ENCODE data around the gene CGAS.
A peak's percentile ranks its signal among the peaks of the same experiment; 100 is the strongest.

The CGAS gene

GRCh38 chr6:73452107-73452461 is at the start of gene CGAS:
Gene CGAS (minus strand): TSS chr6:73452297. CDS start chr6:73452181, 116 bp downstream.
- peak within 1 kb of the TSS; percentile 77 to 79 for H3K4me3 ChIP-seq (ENCODE audit: low read length in 2 of 2)
- H3K27me3 ChIP-seq (ENCODE audit: control insufficient read depth in 1 of 2, insufficient read depth in 2 of 2, low read length in 2 of 2), result peaks cover 0 to 8% of the 10 kb centered on the region in 2 donors
- H3K9ac ChIP-seq (ENCODE audit: low read length in 2 of 2), result peak within 1 kb of the TSS; percentile 64 to 69
- H3K4me1 ChIP-seq (ENCODE audit: control insufficient read depth, insufficient read depth, low read length), result peaks cover 11% of the 10 kb centered on the region
- H3K9me3 ChIP-seq (ENCODE audit: control insufficient read depth in 2 of 2, low read length in 2 of 2), result no peaks in the 10 kb centered on the region
- H3K36me3 ChIP-seq (ENCODE audit: control insufficient read depth in 2 of 2, insufficient read depth in 2 of 2, low read length in 2 of 2), result no peaks in the 10 kb centered on the region
- peak within 1 kb of the TSS; percentile 24 for H3K27ac ChIP-seq (ENCODE audit: low read length)

DNA sequence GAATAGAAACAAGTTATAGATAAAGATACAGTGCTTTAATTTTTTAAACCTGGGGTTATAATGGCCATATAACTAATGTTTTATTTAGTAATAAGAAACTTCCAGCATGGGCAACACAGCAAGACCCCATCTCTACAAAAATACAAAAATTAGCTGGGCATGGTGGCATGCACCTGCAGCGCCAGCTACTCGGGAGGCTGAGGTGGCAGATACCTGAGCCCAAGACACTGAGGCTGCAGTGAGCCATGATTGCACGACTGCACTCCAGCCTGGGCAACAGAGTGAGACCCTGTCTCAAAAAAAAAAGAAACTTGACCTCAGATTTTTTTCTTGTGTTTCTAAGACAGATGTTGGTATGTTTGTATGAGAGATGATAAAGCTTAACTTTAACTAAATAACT is 45.8 kb upstream of the CGAS start:
- Histone ChIP-seq H3K4me1 (ENCODE audit: control insufficient read depth, insufficient read depth, low read length) (no peaks in the 10 kb centered on the region), H3K36me3 (ENCODE audit: control insufficient read depth in 2 of 2, insufficient read depth in 2 of 2, low read length in 2 of 2) (peaks cover 24 to 28% of the 10 kb centered on the region in 2 donors), H3K4me3 (ENCODE audit: low read length in 2 of 2) (no peak overlapping the region), H3K9ac (ENCODE audit: low read length in 2 of 2) (no peak overlapping the region), H3K9me3 (ENCODE audit: control insufficient read depth in 2 of 2, low read length in 2 of 2) (no peaks in the 10 kb centered on the region), H3K27ac (ENCODE audit: low read length) (no peak overlapping the region), H3K27me3 (ENCODE audit: control insufficient read depth in 1 of 2, insufficient read depth in 2 of 2, low read length in 2 of 2) (no peaks in the 10 kb centered on the region)

DNA sequence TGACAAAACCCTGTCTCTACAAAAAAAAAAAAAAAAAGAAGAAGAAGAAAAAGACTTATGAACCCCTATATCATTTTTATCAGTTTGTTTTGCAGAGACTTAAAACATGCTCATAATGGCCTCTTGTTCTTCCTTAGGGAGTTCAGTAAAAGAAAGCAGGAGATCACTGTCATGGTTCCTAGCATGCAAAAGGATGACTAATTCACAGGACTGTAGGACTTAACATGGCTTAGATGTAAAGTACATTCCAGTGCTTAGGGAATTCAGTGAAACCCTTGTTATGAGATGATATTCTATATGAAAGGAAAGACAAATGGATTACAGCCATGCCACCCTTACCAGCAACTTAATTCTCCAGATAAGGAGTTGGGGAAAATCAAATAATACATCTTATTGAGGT is 39.3 kb upstream of the CGAS start:
- no peaks in the 10 kb centered on the region for H3K27me3 ChIP-seq (ENCODE audit: control insufficient read depth in 1 of 2, insufficient read depth in 2 of 2, low read length in 2 of 2)
- H3K4me1 ChIP-seq (ENCODE audit: control insufficient read depth, insufficient read depth, low read length), result no peaks in the 10 kb centered on the region
- H3K9me3 ChIP-seq (ENCODE audit: control insufficient read depth in 2 of 2, low read length in 2 of 2), result no peaks in the 10 kb centered on the region
- no peak overlapping the region for H3K27ac ChIP-seq (ENCODE audit: low read length)
- H3K4me3 ChIP-seq (ENCODE audit: low read length in 2 of 2), result no peak overlapping the region
- H3K9ac ChIP-seq (ENCODE audit: low read length in 2 of 2), result no peak overlapping the region
- peaks cover 30 to 32% of the 10 kb centered on the region in 2 donors for H3K36me3 ChIP-seq (ENCODE audit: control insufficient read depth in 2 of 2, insufficient read depth in 2 of 2, low read length in 2 of 2)

DNA sequence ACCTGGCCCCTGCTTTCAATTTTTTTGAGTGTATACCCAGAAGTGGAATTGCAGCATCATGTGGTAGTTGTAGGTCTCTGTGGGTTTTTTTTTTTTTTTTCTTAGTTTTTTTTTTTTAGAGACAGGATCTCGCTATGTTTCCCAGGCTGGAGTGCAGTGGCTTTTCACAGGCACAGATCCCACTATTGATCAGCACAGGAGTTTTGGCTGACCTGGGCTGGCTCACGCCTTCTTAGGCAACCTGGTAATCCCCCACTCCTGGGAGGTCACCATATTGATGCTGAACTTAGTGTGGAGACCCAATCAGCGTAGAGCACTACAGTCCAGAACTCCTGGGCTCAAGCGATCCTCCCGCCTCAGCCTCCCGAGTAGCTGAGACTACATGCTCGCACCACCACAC is 35.4 kb upstream of the CGAS start:
- Histone ChIP-seq H3K36me3 (ENCODE audit: control insufficient read depth in 2 of 2, insufficient read depth in 2 of 2, low read length in 2 of 2) (peaks cover 41 to 48% of the 10 kb centered on the region in 2 donors), H3K4me1 (ENCODE audit: control insufficient read depth, insufficient read depth, low read length) (no peaks in the 10 kb centered on the region), H3K9me3 (ENCODE audit: control insufficient read depth in 2 of 2, low read length in 2 of 2) (no peaks in the 10 kb centered on the region), H3K9ac (ENCODE audit: low read length in 2 of 2) (no peak overlapping the region), H3K27me3 (ENCODE audit: control insufficient read depth in 1 of 2, insufficient read depth in 2 of 2, low read length in 2 of 2) (no peaks in the 10 kb centered on the region), H3K4me3 (ENCODE audit: low read length in 2 of 2) (no peak overlapping the region), H3K27ac (ENCODE audit: low read length) (no peak overlapping the region)

DNA sequence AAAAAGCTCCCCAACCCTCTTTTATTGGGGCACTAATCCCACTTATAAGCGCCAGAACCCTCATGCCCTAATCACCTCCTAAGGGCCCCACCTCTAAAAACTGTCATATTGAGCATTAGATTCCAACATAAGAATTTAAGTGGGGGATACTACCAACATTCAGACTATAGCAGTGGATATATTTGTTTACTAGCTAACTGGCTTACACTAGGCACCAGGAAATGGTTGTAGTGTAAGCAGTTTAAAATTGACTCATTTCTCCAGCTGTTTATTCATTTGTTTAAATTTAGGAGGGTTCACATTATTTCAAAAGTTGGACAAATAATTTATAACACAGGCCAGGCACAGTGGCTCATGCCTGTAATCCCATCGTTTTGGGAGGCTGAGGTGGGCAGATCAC is 32.3 kb upstream of the CGAS start:
- no peak overlapping the region for H3K27ac ChIP-seq (ENCODE audit: low read length)
- no peaks in the 10 kb centered on the region for H3K27me3 ChIP-seq (ENCODE audit: control insufficient read depth in 1 of 2, insufficient read depth in 2 of 2, low read length in 2 of 2)
- H3K9ac ChIP-seq (ENCODE audit: low read length in 2 of 2), result no peak overlapping the region
- H3K4me3 ChIP-seq (ENCODE audit: low read length in 2 of 2), result no peak overlapping the region
- H3K4me1 ChIP-seq (ENCODE audit: control insufficient read depth, insufficient read depth, low read length), result no peaks in the 10 kb centered on the region
- no peaks in the 10 kb centered on the region for H3K9me3 ChIP-seq (ENCODE audit: control insufficient read depth in 2 of 2, low read length in 2 of 2)
- peaks cover 50 to 57% of the 10 kb centered on the region in 2 donors for H3K36me3 ChIP-seq (ENCODE audit: control insufficient read depth in 2 of 2, insufficient read depth in 2 of 2, low read length in 2 of 2)

GRCh38 chr6:73481969-73482368 is 29.9 kb upstream of the CGAS start:
- H3K36me3 ChIP-seq (ENCODE audit: control insufficient read depth in 2 of 2, insufficient read depth in 2 of 2, low read length in 2 of 2), result peaks cover 45 to 47% of the 10 kb centered on the region in 2 donors
- H3K4me3 ChIP-seq (ENCODE audit: low read length in 2 of 2), result no peak overlapping the region
- H3K9ac ChIP-seq (ENCODE audit: low read length in 2 of 2), result no peak overlapping the region
- H3K4me1 ChIP-seq (ENCODE audit: control insufficient read depth, insufficient read depth, low read length), result no peaks in the 10 kb centered on the region
- no peak overlapping the region for H3K27ac ChIP-seq (ENCODE audit: low read length)
- H3K27me3 ChIP-seq (ENCODE audit: control insufficient read depth in 1 of 2, insufficient read depth in 2 of 2, low read length in 2 of 2), result no peaks in the 10 kb centered on the region
- no peaks in the 10 kb centered on the region for H3K9me3 ChIP-seq (ENCODE audit: control insufficient read depth in 2 of 2, low read length in 2 of 2)

GRCh38 chr6:73477407-73477806 is 25.3 kb upstream of the CGAS start:
- peaks cover 36 to 50% of the 10 kb centered on the region in 2 donors for H3K36me3 ChIP-seq (ENCODE audit: control insufficient read depth in 2 of 2, insufficient read depth in 2 of 2, low read length in 2 of 2)
- no peaks in the 10 kb centered on the region for H3K9me3 ChIP-seq (ENCODE audit: control insufficient read depth in 2 of 2, low read length in 2 of 2)
- H3K4me1 ChIP-seq (ENCODE audit: control insufficient read depth, insufficient read depth, low read length), result no peaks in the 10 kb centered on the region

DNA sequence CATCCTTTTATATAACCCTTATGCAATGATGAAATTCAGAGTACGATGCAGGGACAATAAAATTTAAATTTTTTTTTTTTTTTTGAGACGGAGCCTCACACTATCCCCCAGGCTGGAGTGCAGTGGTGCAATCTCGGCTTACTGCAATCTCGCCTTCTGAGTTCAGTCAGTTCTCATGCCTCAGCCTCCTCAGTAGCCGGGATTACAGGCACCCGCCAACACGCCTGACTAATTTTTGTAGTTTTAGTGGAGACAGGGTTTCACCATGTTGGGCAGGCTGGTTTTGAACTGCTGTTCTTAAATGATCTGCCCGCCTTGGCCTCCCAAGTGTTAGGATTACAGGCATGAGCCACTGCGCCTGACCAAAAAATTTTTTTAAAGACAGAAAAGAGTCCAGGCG is 24.6 kb upstream of the CGAS start:
- Histone ChIP-seq H3K4me3 (ENCODE audit: low read length in 2 of 2) (no peak overlapping the region), H3K36me3 (ENCODE audit: control insufficient read depth in 2 of 2, insufficient read depth in 2 of 2, low read length in 2 of 2) (peaks cover 32 to 45% of the 10 kb centered on the region in 2 donors), H3K9me3 (ENCODE audit: control insufficient read depth in 2 of 2, low read length in 2 of 2) (no peaks in the 10 kb centered on the region), H3K27ac (ENCODE audit: low read length) (no peak overlapping the region), H3K4me1 (ENCODE audit: control insufficient read depth, insufficient read depth, low read length) (no peaks in the 10 kb centered on the region), H3K27me3 (ENCODE audit: control insufficient read depth in 1 of 2, insufficient read depth in 2 of 2, low read length in 2 of 2) (no peaks in the 10 kb centered on the region), H3K9ac (ENCODE audit: low read length in 2 of 2) (no peak overlapping the region)

More at GRCh38 chr6:73477407-73477806, 25.3 kb upstream of the CGAS start:
- Histone ChIP-seq H3K27me3 (ENCODE audit: control insufficient read depth in 1 of 2, insufficient read depth in 2 of 2, low read length in 2 of 2) (no peaks in the 10 kb centered on the region), H3K9ac (ENCODE audit: low read length in 2 of 2) (no peak overlapping the region), H3K4me3 (ENCODE audit: low read length in 2 of 2) (no peak overlapping the region), H3K27ac (ENCODE audit: low read length) (no peak overlapping the region)

GRCh38 chr6:73471686-73472290 is 19.7 kb upstream of the CGAS start:
- peaks cover 28 to 37% of the 10 kb centered on the region in 2 donors for H3K36me3 ChIP-seq (ENCODE audit: control insufficient read depth in 2 of 2, insufficient read depth in 2 of 2, low read length in 2 of 2)
- H3K4me3 ChIP-seq (ENCODE audit: low read length in 2 of 2), result no peak overlapping the region
- H3K9ac ChIP-seq (ENCODE audit: low read length in 2 of 2), result no peak overlapping the region
- no peak overlapping the region for H3K27ac ChIP-seq (ENCODE audit: low read length)
- H3K4me1 ChIP-seq (ENCODE audit: control insufficient read depth, insufficient read depth, low read length), result no peaks in the 10 kb centered on the region
- no peaks in the 10 kb centered on the region for H3K9me3 ChIP-seq (ENCODE audit: control insufficient read depth in 2 of 2, low read length in 2 of 2)
- H3K27me3 ChIP-seq (ENCODE audit: control insufficient read depth in 1 of 2, insufficient read depth in 2 of 2, low read length in 2 of 2), result no peaks in the 10 kb centered on the region

DNA sequence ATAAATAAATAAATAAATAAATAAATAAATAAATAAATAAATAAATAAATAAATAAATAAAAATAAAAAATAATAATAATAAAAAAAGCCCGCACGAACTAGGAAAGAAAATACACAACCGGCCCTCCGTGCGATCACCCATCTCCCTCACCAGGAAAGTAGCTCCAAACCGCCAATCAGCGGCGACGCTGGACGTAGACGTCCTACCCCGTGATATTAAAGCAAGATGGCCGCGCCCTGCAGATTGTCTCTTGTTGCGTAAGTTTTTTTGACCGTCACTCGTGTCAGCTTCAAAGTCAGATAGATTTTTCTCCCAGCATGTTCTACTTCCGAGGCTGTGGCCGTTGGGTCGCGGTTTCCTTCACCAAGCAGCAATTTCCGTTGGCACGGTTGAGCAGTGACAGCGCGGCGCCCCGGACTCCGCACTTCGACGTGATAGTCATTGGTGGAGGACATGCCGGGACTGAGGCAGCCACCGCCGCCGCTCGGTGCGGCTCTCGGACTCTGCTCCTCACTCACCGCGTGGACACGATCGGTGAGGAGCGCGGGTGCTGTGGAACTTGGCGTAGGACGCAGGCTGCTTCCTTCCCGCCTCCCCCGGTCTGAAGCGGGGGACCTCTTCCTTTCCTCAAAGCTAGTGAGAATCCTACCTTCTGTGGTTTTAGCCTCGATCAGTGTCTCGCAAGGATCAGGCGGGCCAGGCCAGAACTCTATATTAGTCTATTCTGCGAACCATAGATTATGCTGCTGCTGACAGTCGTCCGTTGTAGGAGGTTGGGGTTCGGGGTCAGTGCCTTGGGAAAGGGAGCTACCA is 9.6 kb upstream of the CGAS start, which contains the start of gene MTO1:
Gene MTO1, plus strand, starts transcription at position 201 of the 814 bp plus-strand sequence. Its CDS starts 118 bp downstream, at position 319.
- peak within 1 kb of the TSS; percentile 99 to 100 for H3K4me3 ChIP-seq (ENCODE audit: low read length in 2 of 2)
- H3K9ac ChIP-seq (ENCODE audit: low read length in 2 of 2), result peak within 1 kb of the TSS; percentile 97 to 100
- no peaks in the 10 kb centered on the region for H3K9me3 ChIP-seq (ENCODE audit: control insufficient read depth in 2 of 2, low read length in 2 of 2)
- no peaks in the 10 kb centered on the region for H3K27me3 ChIP-seq (ENCODE audit: control insufficient read depth in 1 of 2, insufficient read depth in 2 of 2, low read length in 2 of 2)
- peak within 1 kb of the TSS; percentile 95 for H3K27ac ChIP-seq (ENCODE audit: low read length)
- H3K4me1 ChIP-seq (ENCODE audit: control insufficient read depth, insufficient read depth, low read length), result peaks cover 14% of the 10 kb centered on the region
- peaks cover 4 to 9% of the 10 kb centered on the region in 2 donors for H3K36me3 ChIP-seq (ENCODE audit: control insufficient read depth in 2 of 2, insufficient read depth in 2 of 2, low read length in 2 of 2)

GRCh38 chr6:73460056-73460455 is 8.0 kb upstream of the CGAS start:
- Histone ChIP-seq H3K36me3 (ENCODE audit: control insufficient read depth in 2 of 2, insufficient read depth in 2 of 2, low read length in 2 of 2) (no peaks in the 10 kb centered on the region), H3K4me3 (ENCODE audit: low read length in 2 of 2) (no peak overlapping the region), H3K27ac (ENCODE audit: low read length) (no peak overlapping the region), H3K9ac (ENCODE audit: low read length in 2 of 2) (no peak overlapping the region), H3K9me3 (ENCODE audit: control insufficient read depth in 2 of 2, low read length in 2 of 2) (no peaks in the 10 kb centered on the region), H3K4me1 (ENCODE audit: control insufficient read depth, insufficient read depth, low read length) (peaks cover 14% of the 10 kb centered on the region), H3K27me3 (ENCODE audit: control insufficient read depth in 1 of 2, insufficient read depth in 2 of 2, low read length in 2 of 2) (no peaks in the 10 kb centered on the region)

Measured in stomach smooth muscle (tissue), 2 donors.